Cardiac fibroblast (primary cell): Measurements from ENCODE around the gene PHF21A.
"Not testable (repeated sequence)": the region's sequence is repeated elsewhere in the genome, so short reads cannot be mapped to it uniquely, and the experiment has no call there.

Source experiments
- DNase-seq, 2 donors: peaks; one replicate each; pipeline versions ENCODE4 v3.0.0 to v3.0.0-alpha.2; 2010; ENCODE audit warnings: low read depth in 2 of 2
- H3K4me3 ChIP-seq, 2 donors: replicated peaks in 1 of 2; 1 replicate in 1 of 2; 2 replicates in 1 of 2; pipeline ENCODE4 v1.5.1; 2011; ENCODE audit warnings: low read depth in 2 of 2, low read length in 2 of 2, mild to moderate bottlenecking in 2 of 2, moderate library complexity in 1 of 2
- TF ChIP-seq, protein P1 (sequence below): IDR thresholded peaks from one replicate; pipeline ENCODE4 v1.5.1; 2011; ENCODE audit warnings: low read depth, mild to moderate bottlenecking, low read length, inconsistent platforms

PHF21A gene

DNA sequence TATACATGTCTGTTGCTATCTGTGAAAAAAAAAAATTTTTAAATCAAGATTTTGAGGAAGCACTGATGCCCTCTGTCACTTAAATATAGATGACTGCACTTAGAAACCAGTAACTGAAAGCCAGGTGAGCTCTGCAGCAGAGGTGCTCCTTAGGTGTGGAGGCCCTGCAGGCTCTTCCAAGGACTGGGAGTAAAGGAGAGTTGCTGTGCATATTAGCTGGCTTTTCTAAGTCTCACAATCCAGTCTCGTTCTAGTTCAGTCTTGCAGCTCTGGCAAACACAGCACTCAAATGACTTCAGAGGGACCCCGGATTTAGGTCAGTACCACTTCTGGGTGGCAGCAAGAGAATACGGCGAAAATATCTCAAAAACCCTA, 137.8 kb downstream of the PHF21A start:
- no peak overlapping the region for H3K4me3 ChIP-seq
- TF ChIP-seq, protein P1, sequence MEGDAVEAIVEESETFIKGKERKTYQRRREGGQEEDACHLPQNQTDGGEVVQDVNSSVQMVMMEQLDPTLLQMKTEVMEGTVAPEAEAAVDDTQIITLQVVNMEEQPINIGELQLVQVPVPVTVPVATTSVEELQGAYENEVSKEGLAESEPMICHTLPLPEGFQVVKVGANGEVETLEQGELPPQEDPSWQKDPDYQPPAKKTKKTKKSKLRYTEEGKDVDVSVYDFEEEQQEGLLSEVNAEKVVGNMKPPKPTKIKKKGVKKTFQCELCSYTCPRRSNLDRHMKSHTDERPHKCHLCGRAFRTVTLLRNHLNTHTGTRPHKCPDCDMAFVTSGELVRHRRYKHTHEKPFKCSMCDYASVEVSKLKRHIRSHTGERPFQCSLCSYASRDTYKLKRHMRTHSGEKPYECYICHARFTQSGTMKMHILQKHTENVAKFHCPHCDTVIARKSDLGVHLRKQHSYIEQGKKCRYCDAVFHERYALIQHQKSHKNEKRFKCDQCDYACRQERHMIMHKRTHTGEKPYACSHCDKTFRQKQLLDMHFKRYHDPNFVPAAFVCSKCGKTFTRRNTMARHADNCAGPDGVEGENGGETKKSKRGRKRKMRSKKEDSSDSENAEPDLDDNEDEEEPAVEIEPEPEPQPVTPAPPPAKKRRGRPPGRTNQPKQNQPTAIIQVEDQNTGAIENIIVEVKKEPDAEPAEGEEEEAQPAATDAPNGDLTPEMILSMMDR = no peak
- no peak for DNase-seq

DNA sequence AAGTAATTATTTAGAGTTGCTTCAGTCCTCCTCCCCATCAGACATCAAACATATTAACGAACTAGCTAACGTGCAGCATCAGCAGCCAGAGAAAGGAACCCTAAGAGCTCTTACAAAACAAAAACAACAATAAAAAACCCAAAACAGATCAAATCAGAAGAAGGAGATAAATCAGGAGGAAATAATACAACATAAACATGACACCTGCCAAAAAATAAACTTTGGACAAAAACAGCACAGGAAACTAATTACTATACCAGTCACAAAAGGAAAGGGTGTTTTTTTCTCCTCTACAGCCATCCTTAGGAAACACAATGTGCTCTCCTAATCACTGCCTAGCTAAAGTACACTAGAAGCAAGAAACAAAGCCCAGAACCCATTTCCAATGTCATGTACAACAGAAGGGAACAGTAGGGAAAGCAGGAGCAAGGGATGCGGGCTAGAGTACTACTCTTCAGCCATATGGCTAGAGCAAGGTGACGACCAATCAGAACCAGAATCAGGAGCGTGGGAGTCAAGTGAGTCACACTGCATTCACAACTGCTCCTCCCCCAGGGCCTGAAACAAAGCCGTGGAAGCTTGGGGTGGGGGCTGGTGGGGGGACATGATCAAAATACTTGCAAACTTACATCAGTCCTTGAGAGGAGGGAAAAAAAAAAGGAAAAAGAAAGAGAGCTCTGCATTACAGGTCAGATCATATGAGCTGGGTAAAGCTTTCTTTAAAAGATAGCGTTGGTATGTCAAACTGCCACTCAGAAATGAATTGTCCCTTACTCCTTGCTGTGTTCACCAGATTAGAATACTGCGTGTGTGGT, 138.4 kb downstream of the PHF21A start:
- no peak overlapping the region for H3K4me3 ChIP-seq
- peak; percentile 82 to 89 for DNase-seq
- TF ChIP-seq, protein P1 = no peak

DNA sequence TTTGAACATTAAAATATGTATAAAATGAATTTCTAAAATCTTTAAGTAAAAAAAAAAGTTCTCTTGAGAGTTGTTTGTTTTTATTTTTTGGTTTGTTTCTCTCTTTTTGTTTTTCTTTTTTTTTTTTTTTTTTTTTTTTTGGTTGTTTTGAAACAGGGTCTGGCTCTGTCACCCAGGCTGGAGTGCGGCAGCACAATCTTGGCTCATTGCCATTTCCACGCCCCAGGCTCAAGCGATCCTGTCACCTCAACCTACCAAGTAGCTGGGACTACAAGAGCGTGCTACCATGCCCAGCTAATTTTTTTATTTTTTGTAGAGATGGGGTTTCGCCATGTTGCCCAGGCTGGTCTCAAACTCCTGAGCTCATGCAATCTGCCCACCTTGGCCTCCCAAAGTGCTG, 139.4 kb downstream of the PHF21A start:
- H3K4me3 ChIP-seq, DNase-seq: not testable (repeated sequence)

DNA sequence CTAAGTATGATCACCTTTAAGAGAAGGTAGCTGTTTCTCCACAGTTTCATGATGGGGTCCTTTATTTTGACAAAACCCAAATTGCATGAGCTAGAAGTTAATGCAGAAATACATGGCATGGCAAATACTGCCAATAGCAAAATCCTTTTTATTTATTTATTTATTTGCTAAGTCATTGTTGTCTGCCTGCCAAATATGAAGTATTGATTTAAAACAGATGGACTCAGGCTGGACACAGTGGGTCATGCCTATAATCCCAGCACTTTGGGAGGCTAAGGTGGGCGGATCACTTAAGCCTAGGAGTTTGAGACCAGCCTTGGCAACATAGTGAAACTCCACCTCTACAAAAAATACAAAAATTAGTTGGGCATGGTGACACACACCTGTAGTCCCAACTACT, 146.4 kb downstream of the PHF21A start:
- TF ChIP-seq, protein P1 = no peak
- peak in 1 of 2 donors; percentile 11 for DNase-seq
- no peak overlapping the region for H3K4me3 ChIP-seq

DNA sequence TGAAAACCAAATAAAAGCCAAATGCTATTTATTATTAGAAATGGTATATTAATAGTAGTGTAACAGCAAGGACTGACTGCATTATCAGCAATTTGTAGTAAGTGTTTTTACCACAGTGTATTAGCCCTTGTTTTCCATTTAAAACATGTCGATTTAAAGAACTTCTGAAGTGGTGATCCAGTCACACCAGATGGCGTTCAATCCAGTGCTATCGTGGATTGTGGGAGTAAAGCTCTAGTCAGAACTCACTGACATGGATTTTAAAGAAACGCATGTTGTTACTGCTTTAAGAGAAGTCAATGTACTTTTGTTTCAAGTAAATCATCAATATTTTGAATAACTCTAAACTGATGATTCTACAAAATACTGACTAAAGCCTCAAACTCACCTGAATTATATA, 147.7 kb downstream of the PHF21A start:
- DNase-seq = no peak
- no peak overlapping the region for H3K4me3 ChIP-seq
- TF ChIP-seq, protein P1 = no peak

DNA sequence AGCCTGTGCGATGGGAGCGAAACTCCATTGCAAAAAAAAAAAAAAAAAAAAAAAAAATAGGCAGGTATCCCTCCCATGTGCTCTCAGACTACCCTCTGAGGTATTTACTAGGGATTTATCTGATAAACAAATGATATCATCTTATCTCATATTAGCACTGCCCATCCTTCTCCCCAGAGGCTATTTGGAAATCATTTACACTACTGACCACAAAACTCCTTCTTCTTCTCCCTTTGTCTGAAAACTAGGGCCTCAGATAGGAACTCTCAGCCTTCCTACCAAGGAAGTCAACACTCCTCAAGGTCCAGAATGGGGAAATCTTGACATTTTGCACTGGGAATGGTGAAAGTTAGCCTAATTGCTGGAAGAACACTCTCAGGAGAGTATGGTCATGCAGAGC, 152.4 kb downstream of the PHF21A start:
- TF ChIP-seq, protein P1 = no peak
- no peak for DNase-seq
- H3K4me3 ChIP-seq = no peak overlapping the region

DNA sequence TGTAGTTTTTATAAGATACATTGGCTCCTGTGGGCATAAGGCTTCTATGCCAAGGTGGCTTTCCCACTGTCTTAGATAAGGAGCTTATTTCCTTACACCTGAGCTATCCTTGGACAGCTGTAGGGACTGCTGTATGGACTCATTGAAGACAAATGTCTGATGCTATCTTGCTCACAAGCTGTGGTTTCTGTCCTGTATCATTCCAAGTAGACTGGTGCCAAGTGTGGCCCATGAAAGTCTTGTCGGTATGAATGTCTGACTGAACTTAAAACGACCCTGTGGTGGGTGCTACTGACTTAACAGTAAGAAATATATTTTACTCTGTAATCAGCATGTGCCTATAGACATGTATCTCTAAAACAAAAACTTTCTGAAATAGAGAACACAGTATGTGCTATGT, 153.7 kb downstream of the PHF21A start:
- DNase-seq = no peak
- TF ChIP-seq, protein P1 = no peak
- H3K4me3 ChIP-seq = no peak overlapping the region
